Stimulated activated CD4-positive, alpha-beta T cell treated with anti-CD3 and anti-CD28 coated beads, Interleukin-15, amount 100 ng/mL, for 24 hours (primary cell): Measurements from ENCODE around the gene AKAP13.
A peak's percentile ranks its signal among the peaks of the same experiment; 100 is the strongest.
"Not testable (repeated sequence)": the region's sequence is repeated elsewhere in the genome, so short reads cannot be mapped to it uniquely, and the experiment has no call there.

Experiments used
- DNase-seq: peaks from one replicate; pipeline ENCODE4 v3.0.0-alpha.2; 2020

AKAP13 gene

GRCh38 chr15:85504749-85505676 is 124.6 kb downstream of the AKAP13 start:
- peak; percentile 55 for DNase-seq

GRCh38 chr15:85507114-85507513 is 126.7 kb downstream of the AKAP13 start:
- no peak for DNase-seq

- DNase-seq: no peak
These were observed 129.6 kb downstream of the AKAP13 start for GRCh38 chr15:85509973-85510372.

DNA sequence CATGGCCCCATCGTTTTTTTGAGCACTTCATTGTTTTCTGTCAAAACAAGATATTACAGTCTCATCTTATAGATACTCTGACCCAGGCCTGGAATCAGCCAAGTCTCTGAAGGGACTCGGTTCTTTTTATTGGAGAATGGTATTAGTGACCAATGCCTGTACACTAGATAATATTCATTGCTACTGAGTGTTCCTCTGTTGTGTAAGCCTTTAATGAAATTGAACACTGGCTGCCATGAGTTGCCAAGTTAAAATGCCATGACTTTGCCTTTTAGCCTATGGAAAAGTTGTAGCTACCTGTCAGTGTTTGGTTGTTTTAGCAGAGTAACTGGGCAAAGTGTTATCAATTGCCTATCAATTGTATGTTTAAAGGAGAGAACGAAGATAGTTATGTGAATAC is 134.0 kb downstream of the AKAP13 start:
- no peak for DNase-seq

GRCh38 chr15:85515212-85515611 is 134.8 kb downstream of the AKAP13 start:
- DNase-seq: no peak

- DNase-seq: no peak
These were observed 136.7 kb downstream of the AKAP13 start for GRCh38 chr15:85517086-85517485.

DNA sequence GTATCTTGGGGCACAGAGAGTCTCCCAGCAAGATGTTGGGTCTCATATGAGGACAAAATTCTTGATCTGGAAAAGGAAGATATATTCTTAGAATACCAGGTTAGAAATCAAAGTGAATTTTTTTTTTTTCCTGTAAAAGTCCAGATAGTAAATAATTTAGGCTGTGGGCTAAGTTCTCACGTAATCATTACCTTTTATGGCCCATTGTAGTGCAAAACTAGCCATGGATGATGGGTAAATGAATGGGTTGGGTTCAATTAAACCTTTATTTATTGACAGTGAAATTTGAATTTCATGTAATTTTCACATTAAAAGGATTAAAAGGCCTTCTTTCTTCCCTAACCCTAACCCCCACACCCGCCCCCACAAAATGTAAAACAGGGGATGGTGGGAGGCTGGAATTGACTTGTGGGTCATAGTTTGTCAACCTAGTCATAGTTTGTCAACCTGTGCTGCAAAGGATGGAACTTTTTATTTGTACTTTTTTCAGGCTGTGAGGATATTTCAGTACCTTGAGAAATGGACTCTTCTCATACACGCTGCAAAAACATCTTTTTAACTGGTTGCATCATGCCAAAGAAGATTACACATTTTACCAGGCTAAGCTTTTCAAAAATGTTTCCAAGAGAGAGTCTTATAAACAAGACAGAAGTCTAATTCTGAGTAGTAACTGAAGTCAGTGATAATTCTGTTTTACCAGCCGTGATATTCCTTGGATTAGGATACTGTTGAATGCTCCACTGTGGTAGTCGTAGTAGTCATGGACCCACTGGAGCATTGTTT is 138.8 kb downstream of the AKAP13 start:
- no peak for DNase-seq

- DNase-seq: no peak
These were observed 140.2 kb downstream of the AKAP13 start for GRCh38 chr15:85520650-85521049.

- DNase-seq: no peak
These were observed 143.1 kb downstream of the AKAP13 start for GRCh38 chr15:85523530-85523929.

- no peak for DNase-seq
These were observed 145.4 kb downstream of the AKAP13 start for GRCh38 chr15:85525755-85526154.

DNA sequence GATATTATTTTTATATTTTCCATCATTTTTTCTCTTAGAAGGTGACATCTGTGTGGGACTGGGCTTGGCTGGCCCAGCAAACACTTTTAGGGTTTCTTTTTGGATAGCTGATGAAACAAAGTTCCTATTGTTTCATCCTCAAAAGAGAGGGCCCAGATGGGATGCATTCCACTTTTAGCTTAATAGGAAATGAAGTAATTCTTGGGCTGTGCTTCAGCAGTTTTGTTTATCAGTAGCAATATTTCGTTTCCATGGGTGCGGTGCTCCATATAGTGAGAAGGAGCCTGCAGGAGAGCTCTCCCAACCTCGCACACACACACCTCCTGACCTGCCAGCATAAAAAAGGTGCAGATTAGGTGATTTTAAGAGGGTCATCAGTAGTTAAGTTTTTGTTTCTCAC is 147.5 kb downstream of the AKAP13 start:
- no peak for DNase-seq

DNA sequence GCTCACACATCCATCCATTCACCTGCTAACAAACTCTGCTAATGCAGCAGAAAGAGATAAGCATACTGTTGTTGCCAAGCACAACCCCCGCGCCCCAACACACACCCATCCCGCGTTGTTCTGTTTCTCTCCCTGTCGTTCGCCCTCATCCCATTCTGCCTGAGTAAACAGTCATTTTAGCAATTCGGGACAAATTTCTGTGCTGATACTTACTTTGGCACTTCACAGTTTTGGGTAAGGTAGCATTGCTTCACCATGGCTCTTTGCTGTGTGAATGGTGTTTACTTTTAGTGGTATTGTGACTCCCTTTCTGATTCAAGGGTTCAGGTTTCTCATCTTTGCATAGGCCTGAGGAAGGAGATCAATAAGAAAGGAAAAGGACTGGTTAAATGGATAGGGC is 149.7 kb downstream of the AKAP13 start:
- no peak for DNase-seq

GRCh38 chr15:85531083-85531482 is 150.7 kb downstream of the AKAP13 start:
- no peak for DNase-seq

- DNase-seq: no peak
These were observed 152.3 kb downstream of the AKAP13 start for GRCh38 chr15:85532689-85533088.

DNA sequence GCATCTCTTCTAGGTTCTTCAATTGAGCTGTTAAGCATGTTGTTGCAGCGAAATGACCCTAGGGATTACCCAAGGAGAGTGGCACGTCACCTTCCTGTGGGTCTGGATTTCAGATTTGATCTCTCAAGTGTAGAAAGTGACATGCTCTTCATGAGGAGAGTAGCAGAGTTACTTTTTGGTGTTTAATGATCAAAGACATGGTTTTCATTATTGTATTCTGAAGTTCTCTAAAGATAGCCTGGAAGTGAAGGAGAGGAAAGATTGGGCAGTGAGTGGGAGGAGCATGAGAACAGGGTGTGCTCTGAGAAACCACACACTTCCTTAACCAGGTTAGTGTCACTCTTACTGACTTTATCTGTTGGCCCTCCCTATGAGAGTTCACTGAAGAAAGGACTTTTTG is 153.6 kb downstream of the AKAP13 start:
- DNase-seq: peak; percentile 24

DNA sequence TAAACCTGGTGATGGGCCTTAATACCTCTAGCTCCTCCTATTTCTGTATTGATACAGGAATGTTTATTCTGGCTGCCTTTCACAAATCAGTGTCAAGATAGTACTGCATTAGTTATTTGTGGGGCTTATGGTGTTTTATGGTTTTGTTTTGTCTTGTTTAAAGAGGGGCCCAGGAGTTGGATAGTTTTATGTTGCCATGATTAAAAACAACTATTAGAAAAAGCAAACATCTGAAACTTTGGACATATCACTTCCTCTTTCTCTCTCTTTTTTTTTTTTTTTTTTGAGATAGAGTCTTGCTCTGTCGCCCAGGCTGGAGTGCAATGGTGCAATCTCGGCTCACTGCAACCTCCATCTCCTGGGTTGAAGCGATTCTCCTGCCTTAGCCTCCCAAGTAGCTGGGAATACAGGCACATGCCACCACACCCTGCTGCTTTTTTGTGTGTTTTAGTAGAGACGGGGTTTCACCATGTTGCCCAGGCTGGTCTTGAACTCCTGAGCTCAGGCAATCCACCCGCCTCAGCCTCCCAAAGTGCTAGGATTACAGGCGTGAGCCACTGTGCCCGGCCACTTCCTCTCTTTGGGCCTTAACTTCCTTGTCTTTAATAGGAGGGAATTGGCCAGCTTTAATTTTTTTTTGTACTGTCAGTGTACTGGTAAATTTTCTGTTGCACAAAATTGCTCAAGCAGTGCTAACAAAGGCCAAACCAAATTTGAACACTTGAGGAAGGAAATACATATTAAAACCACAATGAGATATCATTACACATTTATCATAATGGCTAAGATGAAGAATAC is 155.3 kb downstream of the AKAP13 start:
- DNase-seq: not testable (repeated sequence)

GRCh38 chr15:85536341-85536740 is 155.9 kb downstream of the AKAP13 start:
- DNase-seq: no peak

- no peak for DNase-seq
These were observed 159.1 kb downstream of the AKAP13 start for GRCh38 chr15:85539491-85539890.

DNA sequence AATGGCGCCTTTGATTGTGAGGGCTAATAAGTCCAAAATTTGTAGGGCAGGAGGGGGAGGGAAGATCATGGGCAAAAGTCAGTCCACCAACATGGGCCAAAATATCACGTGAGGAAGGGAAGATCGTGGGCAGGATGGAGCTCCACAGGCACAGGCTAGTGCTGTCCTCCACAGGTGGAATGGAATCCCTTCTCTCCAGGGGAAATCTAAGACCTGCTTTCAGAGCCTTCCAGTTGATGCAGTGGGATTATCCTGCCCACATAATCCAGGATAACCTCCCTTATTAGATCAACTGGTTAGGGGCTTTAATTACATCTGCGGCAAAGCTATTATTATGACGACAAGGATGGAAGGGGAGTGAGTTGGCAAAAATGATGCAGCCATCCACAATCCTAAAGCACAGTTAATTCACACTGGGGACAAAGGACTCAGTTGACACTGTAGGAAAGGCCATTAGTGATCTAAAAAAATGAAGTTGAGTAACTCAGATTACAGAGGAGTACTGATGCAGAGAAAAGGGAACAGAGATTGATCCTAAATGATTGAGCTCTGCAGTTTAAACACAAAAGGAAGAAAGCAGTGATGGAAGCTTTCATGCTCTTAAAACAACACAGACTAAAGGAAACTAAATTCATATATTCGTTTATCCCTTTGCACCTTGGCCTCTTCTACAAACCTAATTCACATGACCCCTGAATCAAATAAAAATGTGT is 159.8 kb downstream of the AKAP13 start:
- DNase-seq: no peak

GRCh38 chr15:85541744-85542143 is 161.3 kb downstream of the AKAP13 start:
- peak; percentile 39 for DNase-seq

DNA sequence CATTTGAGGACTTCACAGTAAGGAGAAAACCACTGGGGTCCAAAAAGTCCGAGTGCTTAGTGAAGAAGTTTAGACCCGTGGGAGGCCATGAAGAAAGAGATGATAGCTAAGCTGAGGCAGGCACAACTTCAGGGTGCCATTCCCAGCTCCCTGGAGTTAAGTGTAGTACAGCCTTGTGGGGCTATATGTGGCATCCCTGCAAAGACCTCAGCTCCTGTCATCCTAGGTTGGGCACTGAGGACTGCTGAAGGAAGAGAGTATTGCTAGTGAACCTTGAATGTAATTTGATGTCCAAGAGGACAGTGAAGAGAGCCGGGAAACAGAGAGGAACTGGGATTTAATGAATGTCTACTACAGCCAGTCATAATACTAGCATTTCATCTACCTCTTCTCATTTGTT is 162.1 kb downstream of the AKAP13 start:
- DNase-seq: no peak

- no peak for DNase-seq
These were observed 162.5 kb downstream of the AKAP13 start for GRCh38 chr15:85542895-85543331.
